Measurements from ENCODE around the gene MPRIP.
A peak's percentile ranks its signal among the peaks of the same experiment; 100 is the strongest.

Gene MPRIP

GRCh38 chr17:17091276-17091675 is 49.0 kb downstream of the MPRIP start:
- DNase-seq: no peak

GRCh38 chr17:17091856-17092756 is 49.8 kb downstream of the MPRIP start:
- DNase-seq: no peak

DNA sequence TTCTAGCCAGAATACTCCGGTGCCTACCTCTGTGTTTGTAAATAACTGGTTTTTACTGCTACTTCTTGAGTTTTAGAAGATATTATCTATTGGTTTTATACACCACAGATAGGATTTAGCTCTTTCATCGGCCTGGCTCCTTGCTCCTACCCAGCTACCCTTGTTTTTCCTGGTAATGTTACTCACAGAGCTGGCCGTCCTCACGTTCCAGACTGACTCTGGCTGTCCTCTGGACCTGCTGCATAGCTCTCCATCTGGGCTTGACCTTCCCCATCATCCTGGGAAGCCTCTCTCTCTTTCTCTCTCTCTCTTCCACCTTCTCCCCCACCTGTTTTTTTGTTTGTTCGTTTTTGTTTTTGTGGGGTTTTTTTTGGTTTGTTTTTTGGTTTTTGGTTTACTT is 51.5 kb downstream of the MPRIP start:
- no peak for DNase-seq

- DNase-seq: no peak
These were observed 54.4 kb downstream of the MPRIP start for GRCh38 chr17:17096438-17097178.

DNA sequence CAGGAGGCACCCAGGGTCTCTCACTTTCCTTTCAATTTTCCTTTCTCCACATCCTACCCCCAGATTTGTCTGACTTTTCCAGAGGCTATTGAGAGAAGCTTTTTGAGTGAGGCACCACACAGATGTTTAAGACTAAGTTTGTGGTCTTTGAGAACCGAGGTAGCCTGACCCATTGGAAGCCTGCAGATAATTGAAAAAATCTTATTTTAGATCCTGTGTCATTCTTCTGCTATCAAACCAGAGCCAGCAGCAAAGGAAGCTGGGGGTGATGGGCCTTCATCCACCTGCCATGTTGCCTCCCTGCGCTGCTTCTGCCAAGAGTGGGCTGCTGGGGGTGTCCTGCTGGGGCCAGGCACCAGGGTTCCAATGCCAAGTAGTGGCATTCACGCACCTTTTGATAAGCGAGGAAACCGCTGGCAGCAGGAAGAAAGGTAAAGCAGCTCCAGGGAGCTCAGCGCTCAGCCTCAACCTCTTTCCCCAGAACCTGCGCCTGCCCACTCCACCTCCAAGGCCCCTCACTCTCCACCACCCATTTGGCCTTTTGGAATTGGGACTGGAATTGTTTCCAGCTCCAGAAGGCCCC is 55.6 kb downstream of the MPRIP start:
- no peak for DNase-seq

DNA sequence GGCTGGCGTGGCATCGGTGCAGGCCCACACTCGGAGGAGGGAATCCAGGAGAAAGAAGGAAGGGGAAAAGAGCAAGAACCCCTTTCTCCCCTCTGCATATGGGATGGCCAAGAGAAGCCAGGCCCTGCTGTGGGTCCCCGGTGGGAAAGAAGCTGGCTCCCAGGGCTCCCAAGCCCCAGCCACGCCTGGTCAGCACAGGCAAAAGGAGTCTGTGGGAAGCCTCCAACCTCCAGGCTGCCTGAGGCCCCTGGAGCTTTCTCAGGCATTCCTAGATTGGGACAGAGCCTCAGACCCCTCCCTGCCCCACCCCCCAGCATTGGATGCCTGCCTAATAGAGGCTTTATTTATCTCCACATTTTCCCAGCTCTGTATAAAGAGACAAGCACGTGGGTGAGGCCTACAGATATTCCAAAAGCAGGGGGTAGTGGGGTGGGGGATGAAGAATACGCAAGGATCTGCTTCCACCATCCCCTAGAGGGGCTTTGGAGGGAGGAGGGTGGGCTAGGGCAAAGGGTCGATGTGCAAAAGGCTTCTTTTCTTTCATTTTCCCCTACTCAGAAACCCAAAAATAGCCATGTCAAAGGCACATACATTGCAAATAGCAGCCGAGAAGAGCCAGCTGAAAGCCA is 56.4 kb downstream of the MPRIP start:
- no peak for DNase-seq

DNA sequence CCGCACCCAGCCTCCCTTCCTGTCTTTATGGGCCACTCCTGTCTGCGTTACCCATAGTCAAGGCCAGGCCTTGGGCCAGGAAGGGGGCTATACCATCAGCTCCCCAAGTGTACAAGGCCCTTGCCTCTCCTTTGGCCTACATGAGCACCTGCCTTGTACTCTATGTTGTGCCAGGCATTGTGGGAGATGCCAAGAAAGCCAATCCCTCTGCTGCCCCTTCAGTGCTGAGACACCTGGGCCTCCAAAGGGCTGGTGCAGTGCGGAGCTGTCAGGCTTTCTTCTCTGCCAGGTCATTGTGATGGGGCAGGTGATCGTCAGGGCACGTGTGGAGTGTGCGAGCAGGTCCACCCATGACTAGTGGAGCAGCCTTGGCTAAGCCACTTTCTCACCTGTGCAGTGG is 59.9 kb downstream of the MPRIP start:
- DNase-seq: no peak

DNA sequence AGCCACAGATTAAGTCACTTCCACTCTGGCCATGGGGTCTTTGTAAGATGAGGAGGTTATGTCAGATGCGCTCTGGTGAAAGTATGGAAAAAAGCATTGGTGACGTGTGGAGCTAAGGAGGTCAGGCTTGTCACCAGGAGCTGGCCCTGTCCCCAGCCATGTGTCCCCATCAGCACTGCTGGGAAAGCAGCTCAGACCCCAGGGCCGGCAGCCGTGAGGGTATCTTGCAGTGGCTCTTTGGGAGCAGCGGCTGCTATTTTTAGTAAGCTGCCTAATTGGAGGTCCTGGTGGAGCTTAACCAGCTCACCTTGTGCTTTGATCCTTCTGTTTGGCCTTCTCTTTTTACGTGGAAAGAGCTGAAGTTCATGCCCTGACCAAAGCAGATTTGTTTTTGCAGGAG is 60.9 kb downstream of the MPRIP start:
- DNase-seq: no peak

GRCh38 chr17:17104036-17104435 is 61.8 kb downstream of the MPRIP start:
- no peak for DNase-seq

DNA sequence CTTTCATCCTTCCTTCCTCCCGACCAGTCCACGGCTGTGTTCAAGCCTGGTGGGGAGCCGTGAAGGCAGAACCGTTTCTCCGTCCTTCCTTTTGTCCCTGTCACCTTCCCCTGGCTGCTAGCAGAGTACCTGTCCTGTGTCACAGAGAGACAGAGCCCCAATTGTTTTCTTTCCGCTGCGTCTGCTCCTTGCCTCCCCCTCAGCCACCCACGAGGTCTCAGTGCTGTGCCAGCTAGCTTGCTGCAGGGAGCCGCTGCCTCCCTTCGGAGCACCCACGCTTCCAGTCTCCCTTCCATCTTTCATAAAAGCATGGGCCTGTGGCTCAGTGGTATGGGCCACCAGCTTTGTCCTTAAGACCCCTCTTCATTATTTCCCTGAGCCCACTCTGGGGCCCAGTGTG is 62.2 kb downstream of the MPRIP start:
- no peak for DNase-seq

DNA sequence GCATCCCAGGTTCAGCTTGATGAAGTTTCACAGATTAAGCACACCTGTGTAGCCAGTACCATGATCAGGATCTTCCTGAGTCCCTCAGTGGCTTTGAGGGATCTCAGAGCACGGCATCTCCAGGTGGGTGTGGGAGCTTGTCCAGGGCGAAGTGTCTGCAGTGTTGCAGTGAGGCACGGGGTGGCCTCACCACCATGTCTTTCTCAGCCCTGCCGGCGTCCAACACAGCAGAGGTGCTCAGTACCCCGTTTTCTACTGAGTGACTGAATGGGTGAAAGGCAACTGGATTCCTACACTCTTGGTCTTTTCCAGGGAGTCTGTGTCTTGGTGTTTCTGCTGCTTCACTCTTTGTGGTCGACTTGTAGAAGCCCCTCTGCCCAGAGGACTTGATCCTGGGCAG is 63.7 kb downstream of the MPRIP start:
- no peak for DNase-seq

GRCh38 chr17:17106756-17107155 is 64.5 kb downstream of the MPRIP start:
- no peak for DNase-seq

GRCh38 chr17:17107281-17107680 is 65.0 kb downstream of the MPRIP start:
- no peak for DNase-seq

DNA sequence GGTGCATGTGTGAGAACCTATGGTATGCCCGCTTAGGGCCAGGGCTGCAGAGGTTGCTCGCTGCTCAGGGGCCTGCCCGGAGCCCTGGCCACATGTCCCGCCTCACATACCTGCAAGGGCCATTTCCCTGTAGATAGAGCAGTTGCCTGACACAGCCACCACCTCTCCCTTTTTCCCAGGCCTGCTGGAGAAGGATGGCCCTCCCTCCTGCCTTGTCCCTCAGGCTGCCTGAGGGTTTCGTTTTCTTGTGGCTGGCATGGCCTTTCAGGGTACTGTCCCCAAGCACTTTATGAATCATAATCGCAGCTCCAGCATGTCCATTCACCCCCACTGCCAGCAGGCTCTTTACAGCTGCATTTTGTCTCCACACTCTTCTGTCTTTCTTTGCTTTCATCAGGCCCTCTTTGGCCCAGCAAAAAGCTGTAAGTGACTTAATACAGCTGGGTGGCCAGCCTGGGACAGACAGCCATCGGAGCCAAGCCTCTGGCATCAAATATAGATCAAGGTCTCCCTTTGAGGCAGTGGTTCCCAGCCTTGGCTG is 65.7 kb downstream of the MPRIP start:
- no peak for DNase-seq

- peak; percentile 65 for DNase-seq
These were observed 66.3 kb downstream of the MPRIP start for GRCh38 chr17:17108451-17109049.

DNA sequence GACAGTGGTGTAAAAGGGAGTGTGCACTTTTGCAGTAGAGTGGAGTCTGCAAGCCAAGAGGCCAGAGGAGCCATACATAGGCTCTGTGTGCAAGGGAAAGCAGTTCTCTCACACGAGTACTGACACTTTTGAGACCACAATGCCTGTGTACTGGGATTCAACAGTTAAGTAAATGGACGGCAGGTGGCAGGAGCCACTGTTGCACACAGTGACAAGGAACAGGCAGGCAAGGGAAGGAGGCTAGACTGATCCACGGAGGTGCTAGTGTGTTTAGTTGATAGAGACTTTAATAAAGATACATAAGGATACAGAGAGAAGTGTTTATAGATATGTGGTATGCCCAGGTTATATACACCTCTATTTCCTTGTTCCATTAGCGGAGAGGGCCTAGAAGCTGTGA is 67.0 kb downstream of the MPRIP start:
- DNase-seq: peak; percentile 11

GRCh38 chr17:17109907-17110306 is 67.7 kb downstream of the MPRIP start:
- DNase-seq: no peak

- DNase-seq: no peak
These were observed 68.3 kb downstream of the MPRIP start for GRCh38 chr17:17110520-17110919.

GRCh38 chr17:17111401-17112393 is 69.4 kb downstream of the MPRIP start:
- no peak for DNase-seq

DNA sequence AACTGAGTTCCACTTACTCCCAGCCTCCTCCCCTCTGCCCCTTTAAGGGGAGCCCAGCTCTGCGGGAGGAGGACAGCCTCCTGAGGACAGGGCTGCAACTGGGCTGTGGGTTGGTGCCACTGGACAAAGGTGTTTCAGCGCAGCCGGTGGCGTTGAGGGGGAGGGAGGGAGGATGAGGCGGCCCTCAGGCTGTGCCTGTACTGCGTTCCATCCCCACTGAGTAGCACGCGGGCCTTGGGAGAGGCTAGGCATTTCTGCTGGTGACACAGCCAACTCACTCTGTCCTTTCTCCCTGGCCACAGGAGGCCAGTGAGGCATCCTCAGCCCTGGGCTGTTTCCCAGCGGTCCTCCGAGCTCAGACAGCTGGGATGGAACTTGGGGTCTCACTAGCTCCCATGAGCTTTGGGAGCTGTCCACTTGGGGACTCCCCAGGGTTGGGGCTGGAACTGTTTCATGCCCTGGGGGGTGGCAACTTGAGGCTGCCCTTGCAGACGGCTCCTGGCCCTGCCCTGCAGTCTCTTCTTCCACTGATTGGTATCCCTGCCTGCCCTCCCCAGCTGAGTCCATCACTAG is 70.5 kb downstream of the MPRIP start:
- no peak for DNase-seq

Measured in NCI-H69 (cell line).